Measurements from ENCODE around the gene LRRC26.
"Not testable (repeated sequence)": the region's sequence is repeated elsewhere in the genome, so short reads cannot be mapped to it uniquely, and the experiment has no call there.

DNA sequence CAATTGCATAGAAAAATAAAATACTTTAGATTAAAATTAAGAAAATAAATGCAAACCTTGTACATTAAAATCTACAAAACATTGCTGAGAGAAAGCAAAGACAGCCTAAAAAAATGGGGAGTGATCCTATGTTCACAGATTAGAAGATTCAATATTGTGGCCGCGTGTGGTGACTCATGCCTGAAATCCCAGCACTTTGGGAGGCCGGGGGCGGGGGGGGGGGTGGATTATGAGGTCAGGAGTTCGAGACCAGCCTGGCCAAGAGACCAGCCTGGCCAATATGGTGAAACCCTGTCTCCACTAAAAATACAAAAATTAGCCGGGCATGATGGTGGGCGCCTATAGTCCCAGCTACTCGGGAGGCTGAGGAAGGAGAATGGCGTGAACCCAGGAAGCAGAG lies 34.7 kb downstream of the LRRC26 start:
- TF ChIP-seq, protein P1, sequence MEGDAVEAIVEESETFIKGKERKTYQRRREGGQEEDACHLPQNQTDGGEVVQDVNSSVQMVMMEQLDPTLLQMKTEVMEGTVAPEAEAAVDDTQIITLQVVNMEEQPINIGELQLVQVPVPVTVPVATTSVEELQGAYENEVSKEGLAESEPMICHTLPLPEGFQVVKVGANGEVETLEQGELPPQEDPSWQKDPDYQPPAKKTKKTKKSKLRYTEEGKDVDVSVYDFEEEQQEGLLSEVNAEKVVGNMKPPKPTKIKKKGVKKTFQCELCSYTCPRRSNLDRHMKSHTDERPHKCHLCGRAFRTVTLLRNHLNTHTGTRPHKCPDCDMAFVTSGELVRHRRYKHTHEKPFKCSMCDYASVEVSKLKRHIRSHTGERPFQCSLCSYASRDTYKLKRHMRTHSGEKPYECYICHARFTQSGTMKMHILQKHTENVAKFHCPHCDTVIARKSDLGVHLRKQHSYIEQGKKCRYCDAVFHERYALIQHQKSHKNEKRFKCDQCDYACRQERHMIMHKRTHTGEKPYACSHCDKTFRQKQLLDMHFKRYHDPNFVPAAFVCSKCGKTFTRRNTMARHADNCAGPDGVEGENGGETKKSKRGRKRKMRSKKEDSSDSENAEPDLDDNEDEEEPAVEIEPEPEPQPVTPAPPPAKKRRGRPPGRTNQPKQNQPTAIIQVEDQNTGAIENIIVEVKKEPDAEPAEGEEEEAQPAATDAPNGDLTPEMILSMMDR (conservative IDR thresholded peaks at IDR 0.05; ENCODE audit: low read depth, low read length), result not testable (repeated sequence)
- TF ChIP-seq EZH2 (IDR thresholded peaks at IDR 0.05; ENCODE audit: low read length, unreplicated experiment); EZH2phosphoT487 (IDR thresholded peaks at IDR 0.05; ENCODE audit: borderline replicate concordance, low read length): not testable (repeated sequence)

Measured in PC-3 (cell line).